HepG2 (cell line): ENCODE data around the gene CSPG5. TPM values are rescaled to one million over a fixed set of nuclear protein-coding genes. Genes with fewer than 3 reads are reported as not detected.

Source experiments
- ATAC-seq: fragments of 200-7000 bp; cut with Tn5 transposase; 3 replicates; pipeline ENCODE4 v1.9.1; 2020; ENCODE audit warnings: mild to moderate bottlenecking, moderate library complexity
- BruUV-seq: library from RNA; stranded (reverse); fragments of 400-500 nt; replicated peaks from 2 replicates; lab custom pipeline; 2021; lab: Mats Ljungman, UMichigan
- CTCF ChIA-PET: fragments of 300-600 bp; formaldehyde crosslinking; extraction: SDS; loops from one replicate; lab custom pipeline; 2021; ENCODE audit warnings: low total read pairs, inconsistent platforms, low intra/inter-chr PET ratio; lab: Yijun Ruan, JAX
- POLR2A ChIA-PET: fragments of 350-600 bp; sonication (Branson Sonifier 250); formaldehyde crosslinking; loops from one replicate; lab custom pipeline; 2020; ENCODE audit warnings: antibody characterized with exemption, inconsistent platforms; lab: Yijun Ruan, JAX
- DNase-seq: peaks from one replicate; pipeline ENCODE4 v3.0.0-alpha.2; 2015; ENCODE audit warnings: low spot score
- FAIRE-seq: peaks from 3 replicates; lab custom pipeline; 2011; peaks lifted over from hg19 to GRCh38; lab: Jason Lieb, UNC
- H2AFZ ChIP-seq: one replicate; pipeline ENCODE4 v1.6.1; 2011; ENCODE audit warnings: low read length, inconsistent platforms
- H3K27ac ChIP-seq: fragments of 300-600 bp; 3 replicates; pipeline ENCODE4 v1.8.0; 2011; ENCODE audit warnings: mixed run types, mild to moderate bottlenecking, mixed read lengths, low read length, inconsistent platforms; ENCODE audit not compliant: insufficient read depth; ENCODE audit errors: extremely low read length
- H3K27me3 ChIP-seq, 2 experiments: fragments of 200-600 bp in 1 of 2; 2 replicates in 1 of 2; 3 replicates in 1 of 2; pipeline versions ENCODE4 v1.6.0 to v1.8.0; 2011; ENCODE audit warnings: low read length in 2 of 2, mild to moderate bottlenecking in 2 of 2, moderate library complexity in 2 of 2, inconsistent platforms in 1 of 2; ENCODE audit not compliant: insufficient read depth in 2 of 2, control insufficient read depth in 1 of 2
- H3K36me3 ChIP-seq, 2 experiments: fragments of 200-600 bp in 1 of 2; replicated peaks in 1 of 2; 2 replicates in 1 of 2; 3 replicates in 1 of 2; pipeline versions ENCODE4 v1.5.1 to v1.8.0; 2011; ENCODE audit warnings: low read length in 2 of 2, inconsistent platforms in 1 of 2; ENCODE audit not compliant: insufficient read depth in 2 of 2, control insufficient read depth in 1 of 2
- H3K4me1 ChIP-seq: 2 replicates; pipeline ENCODE4 v1.5.1; 2012; ENCODE audit warnings: low read length, inconsistent platforms; ENCODE audit not compliant: insufficient read depth
- H3K4me2 ChIP-seq: 2 replicates; pipeline ENCODE4 v1.6.0; 2011; ENCODE audit warnings: low read depth, low read length, inconsistent platforms
- H3K4me3 ChIP-seq, 3 experiments: fragments of 200-600 bp in 1 of 3; sonication (generic), shearing (Covaris generic) in 1 of 3; replicated peaks in 1 of 3; 2 replicates each; pipeline ENCODE4 v1.5.1; 2011 to 2016; ENCODE audit warnings: low read length in 3 of 3, inconsistent platforms in 2 of 3, low read depth in 2 of 3, mild to moderate bottlenecking in 2 of 3, control low read depth in 1 of 3, mixed read lengths in 1 of 3; ENCODE audit not compliant: insufficient read depth in 1 of 3
- H3K79me2 ChIP-seq: one replicate; pipeline ENCODE4 v1.6.1; 2011; ENCODE audit warnings: low read length, inconsistent platforms; ENCODE audit not compliant: insufficient read depth
- H3K9ac ChIP-seq: 2 replicates; pipeline ENCODE4 v1.6.0; 2011; ENCODE audit warnings: mild to moderate bottlenecking, low read depth, low read length, inconsistent platforms; ENCODE audit not compliant: insufficient read depth
- H3K9me3 ChIP-seq: 2 replicates; pipeline ENCODE4 v1.5.1; 2012; ENCODE audit warnings: mild to moderate bottlenecking, low read length
- H4K20me1 ChIP-seq: 2 replicates; pipeline ENCODE4 v1.6.0; 2011; ENCODE audit warnings: inconsistent platforms, mild to moderate bottlenecking, low read length, moderate library complexity; ENCODE audit not compliant: insufficient read depth
- ATF5 ChIP-seq: sonication (generic); formaldehyde crosslinking; IDR thresholded peaks from 2 replicates; pipeline ENCODE4 v1.4.0; 2020; ENCODE audit warnings: mild to moderate bottlenecking, low read depth, missing genetic modification reagents
- FOXJ3 ChIP-seq: sonication (generic); formaldehyde crosslinking; IDR thresholded peaks from 2 replicates; pipeline ENCODE4 v1.4.0; 2020; ENCODE audit warnings: missing genetic modification reagents, mild to moderate bottlenecking, borderline replicate concordance
- GTF2F1 ChIP-seq: fragments of 150-350 bp; IDR thresholded peaks from 2 replicates; pipeline ENCODE4 v1.6.1; 2014; ENCODE audit warnings: low read length
- TCF12 ChIP-seq, 2 experiments: fragments of 450-650 bp in 1 of 2; sonication (generic) in 1 of 2; formaldehyde crosslinking in 1 of 2; IDR thresholded peaks; 2 replicates each; pipeline versions ENCODE4 v1.6.1 to v1.8.0; 2017 to 2022; ENCODE audit warnings: antibody characterized with exemption in 1 of 2, mild to moderate bottlenecking in 1 of 2, missing genetic modification reagents in 1 of 2, moderate library complexity in 1 of 2
- ZKSCAN8 ChIP-seq: IDR thresholded peaks from 2 replicates; pipeline ENCODE4 v1.6.1; 2016; ENCODE audit warnings: borderline replicate concordance, missing genetic modification reagents, missing compliant biosample characterization
- WGBS: methylation state at CpG from one replicate; pipeline ENCODE4 v1.1.6; 2017; ENCODE audit warnings: low lambda C conversion rate; 5-methylcytosine and 5-hydroxymethylcytosine counted together
- in situ Hi-C: cut with HindIII; loops from 2 replicates; pipeline ENCODE4 v1.10.0; 2017; ENCODE audit warnings: low pct_unique_long_range_greater_than_20kb; ENCODE audit not compliant: extremely low pct_ligation_motif_present
- intact Hi-C: fragments of 100-400 bp; cut with micrococcal nuclease; formaldehyde crosslinking; loops from one replicate; pipeline ENCODE4 v1.10.0; 2022; ENCODE audit not compliant: unreplicated experiment
- polyA plus RNA-seq, 8 experiments: library from polyadenylated mRNA; depleted of rRNA in 3 of 8; stranded (reverse) in 7 of 8; unstranded in 1 of 8; fragments of >200 nt; fragmentation: Illumina TruSeq in 4 of 8; extraction: Trizol in 4 of 8; gene quantifications; 2 replicates each; pipeline versions ENCODE4 v1.2.1 to v1.2.3, GENCODE V29; 2011 to 2016; ENCODE audit warnings: low read depth in 4 of 8, missing spikeins in 1 of 8, mixed read lengths in 1 of 8; ENCODE audit not compliant: insufficient read depth in 1 of 8
- total RNA-seq, 5 experiments: library from RNA; depleted of rRNA; stranded (reverse); fragments of >200 nt; fragmentation: Illumina TruSeq; extraction: Trizol; gene quantifications; 2 replicates each; pipeline ENCODE4 v1.2.3, GENCODE V29; 2016; ENCODE audit warnings: low read depth in 1 of 5

Gene CSPG5
- total and polyA plus RNA-seq, 2 of the 13 experiments (the other 11 are each of a cell fraction or from before 2014, with no cell fraction given), result 0.07 to 0.15 TPM

- BruUV-seq, result no TSS peak
- Histone ChIP-seq H3K27me3 (peaks cover 2 to 17% of the 10 kb centered on the region in 2 experiments), H4K20me1 (no peaks in the 10 kb centered on the region), H3K4me1 (no peaks in the 10 kb centered on the region), H3K9me3 (no peaks in the 10 kb centered on the region), H3K36me3 (no peaks in the 10 kb centered on the region), H3K4me2 (no peak overlapping the region), H2AFZ (no peak overlapping the region), H3K9ac (no peak overlapping the region), H3K79me2 (no peaks in the 10 kb centered on the region), H3K4me3 (no peak overlapping the region), H3K27ac (no peak overlapping the region)
- in situ Hi-C loops (no loop called here), intact Hi-C loops (no loop called here)
- FAIRE-seq, result no peak
- TF ChIP-seq ZKSCAN8 (CRISPR knock-in tag) (peak; percentile 69; the same call in 1 of the 2 replicates), ATF5 (CRISPR knock-in tag) (no peak)
- ATAC-seq, result no peak
- ChIA-PET POLR2A (no interaction called here), CTCF (interaction anchor here (1.0 kb wide), 1 partner anchor 45 kb away, joined by 3 read pairs; no protein-coding TSS in a partner anchor)
- WGBS, result 17% methylated on average over 3 of the region's 4 CpGs
- no peak for DNase-seq
These were observed 11.5 kb downstream of the CSPG5 start for GRCh38 chr3:47567149-47567548.

- ATAC-seq (peak; percentile 23; the same call in 1 of the 3 replicates), DNase-seq (no peak), FAIRE-seq (no peak)
- Histone ChIP-seq H3K79me2 (no peaks in the 10 kb centered on the region), H3K9me3 (no peaks in the 10 kb centered on the region), H3K4me1 (no peaks in the 10 kb centered on the region), H2AFZ (no peak overlapping the region), H3K4me3 (no peak overlapping the region), H3K4me2 (no peak overlapping the region), H3K27me3 (peaks cover 2 to 12% of the 10 kb centered on the region in 2 experiments), H4K20me1 (no peaks in the 10 kb centered on the region), H3K27ac (no peak overlapping the region), H3K36me3 (no peaks in the 10 kb centered on the region), H3K9ac (no peak overlapping the region)
- CTCF ChIA-PET, result interaction anchor here (1.0 kb wide), 1 partner anchor 44 kb away, joined by 3 read pairs; no protein-coding TSS in a partner anchor
- BruUV-seq, result no TSS peak
- POLR2A ChIA-PET, result no interaction called here
- intact Hi-C loops, result no loop called here
- 75% methylated on average over 4 of the region's 9 CpGs for WGBS
- in situ Hi-C loops, result no loop called here
- TF ChIP-seq FOXJ3 (CRISPR knock-in tag) (no peak), GTF2F1 (no peak), TCF12 (IDR thresholded peaks at IDR 0.05) (no peak), TCF12 (CRISPR knock-in tag; IDR thresholded peaks at IDR 0.05) (no peak)
These were observed 12.0 kb downstream of the CSPG5 start for GRCh38 chr3:47566667-47567066.
